Activated T-cell treated with anti-CD3 and anti-CD28 coated beads, Interleukin-2, amount 50 U/mL, for 72 hours (primary cell): ENCODE measurements around the gene NACAD. TPM values are rescaled to one million over a fixed set of nuclear protein-coding genes. Genes with fewer than 3 reads are reported as not detected.

Experiments
- ATAC-seq, 2 donors: fragments of 150-1000 bp; cut with Tn5 transposase; replicated peaks in 1 of 2; 2 replicates each; pipeline ENCODE4 v1.10.0; 2021; ENCODE audit warnings: moderate library complexity in 2 of 2, mild to moderate bottlenecking in 1 of 2
- DNase-seq, 2 donors: peaks; one replicate each; pipeline ENCODE4 v3.0.0; 2021 to 2022; ENCODE audit warnings: mixed read lengths in 1 of 2
- H3K27ac Mint-ChIP-seq: one replicate; pipeline ENCODE4 v1.8.0; 2022; ENCODE audit warnings: mild to moderate bottlenecking, moderate library complexity, mixed read lengths
- H3K27me3 Mint-ChIP-seq: one replicate; pipeline ENCODE4 v1.8.0; 2022; ENCODE audit warnings: low read depth, mixed read lengths
- H3K36me3 Mint-ChIP-seq, 2 donors: one replicate each; pipeline ENCODE4 v1.8.0; 2022; ENCODE audit warnings: mixed read lengths in 2 of 2, mild to moderate bottlenecking in 1 of 2; ENCODE audit not compliant: insufficient read depth in 2 of 2
- H3K4me1 Mint-ChIP-seq: one replicate; pipeline ENCODE4 v1.8.0; 2022; ENCODE audit warnings: low read depth, mixed read lengths
- H3K4me3 Mint-ChIP-seq, 2 donors: one replicate each; pipeline ENCODE4 v1.8.0; 2022; ENCODE audit warnings: mild to moderate bottlenecking in 2 of 2, mixed read lengths in 2 of 2, moderate library complexity in 2 of 2
- H3K9me3 Mint-ChIP-seq, 2 donors: one replicate each; pipeline ENCODE4 v1.8.0; 2022; ENCODE audit warnings: mixed read lengths in 2 of 2
- total RNA-seq, 2 donors: library from RNA; stranded (reverse); gene quantifications; one replicate each; pipeline ENCODE4 v1.2.3, GENCODE V29; 2022

NACAD gene, protein sequence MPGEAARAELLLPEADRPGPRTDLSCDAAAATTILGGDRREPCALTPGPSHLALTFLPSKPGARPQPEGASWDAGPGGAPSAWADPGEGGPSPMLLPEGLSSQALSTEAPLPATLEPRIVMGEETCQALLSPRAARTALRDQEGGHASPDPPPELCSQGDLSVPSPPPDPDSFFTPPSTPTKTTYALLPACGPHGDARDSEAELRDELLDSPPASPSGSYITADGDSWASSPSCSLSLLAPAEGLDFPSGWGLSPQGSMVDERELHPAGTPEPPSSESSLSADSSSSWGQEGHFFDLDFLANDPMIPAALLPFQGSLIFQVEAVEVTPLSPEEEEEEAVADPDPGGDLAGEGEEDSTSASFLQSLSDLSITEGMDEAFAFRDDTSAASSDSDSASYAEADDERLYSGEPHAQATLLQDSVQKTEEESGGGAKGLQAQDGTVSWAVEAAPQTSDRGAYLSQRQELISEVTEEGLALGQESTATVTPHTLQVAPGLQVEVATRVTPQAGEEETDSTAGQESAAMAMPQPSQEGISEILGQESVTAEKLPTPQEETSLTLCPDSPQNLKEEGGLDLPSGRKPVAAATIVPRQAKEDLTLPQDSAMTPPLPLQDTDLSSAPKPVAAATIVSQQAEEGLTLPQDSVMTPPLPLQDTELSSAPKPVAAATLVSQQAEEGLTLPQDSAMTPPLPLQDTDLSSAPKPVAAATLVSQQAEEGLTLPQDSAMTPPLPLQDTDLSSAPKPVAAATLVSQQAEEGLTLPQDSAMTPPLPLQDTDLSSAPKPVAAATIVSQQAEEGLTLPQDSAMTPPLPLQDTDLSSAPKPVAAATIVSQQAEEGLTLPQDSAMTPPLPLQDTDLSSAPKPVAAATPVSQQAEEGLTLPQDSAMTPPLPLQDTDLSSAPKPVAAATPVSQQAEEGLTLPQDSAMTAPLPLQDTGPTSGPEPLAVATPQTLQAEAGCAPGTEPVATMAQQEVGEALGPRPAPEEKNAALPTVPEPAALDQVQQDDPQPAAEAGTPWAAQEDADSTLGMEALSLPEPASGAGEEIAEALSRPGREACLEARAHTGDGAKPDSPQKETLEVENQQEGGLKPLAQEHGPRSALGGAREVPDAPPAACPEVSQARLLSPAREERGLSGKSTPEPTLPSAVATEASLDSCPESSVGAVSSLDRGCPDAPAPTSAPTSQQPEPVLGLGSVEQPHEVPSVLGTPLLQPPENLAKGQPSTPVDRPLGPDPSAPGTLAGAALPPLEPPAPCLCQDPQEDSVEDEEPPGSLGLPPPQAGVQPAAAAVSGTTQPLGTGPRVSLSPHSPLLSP (N-terminal part only)
- total RNA-seq: under 1 TPM; 0.36 to 0.76 TPM

DNA sequence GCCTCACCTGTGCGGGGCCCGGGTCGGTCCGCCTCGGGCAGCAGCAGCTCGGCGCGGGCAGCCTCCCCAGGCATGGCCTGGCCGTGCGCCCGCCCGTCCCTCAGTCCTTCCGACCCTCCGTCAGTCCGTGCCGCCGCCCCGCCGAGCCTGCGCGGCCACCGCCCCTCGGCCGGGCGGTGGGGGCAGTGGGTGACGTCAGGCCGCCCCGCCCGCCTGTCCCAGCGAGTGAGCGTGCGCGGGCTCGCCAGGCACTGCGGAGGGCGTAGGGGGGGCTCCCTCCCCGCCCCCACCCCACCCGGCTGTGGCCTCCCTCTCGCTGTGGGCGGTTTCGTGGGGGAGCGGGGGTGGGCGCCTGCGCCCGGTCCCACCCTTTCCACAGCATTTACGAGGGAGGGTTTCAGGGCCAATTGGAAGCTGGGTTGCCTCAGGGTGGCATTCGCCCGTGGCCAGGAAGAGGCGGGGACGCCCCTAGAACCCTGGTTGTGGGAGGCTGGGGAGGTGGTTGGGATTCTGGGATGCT lies at the start of gene NACAD:
TSS of gene NACAD (minus strand) at position 149 of the 520 bp plus-strand sequence. CDS start at position 74, 75 bp downstream.
- H3K9me3 Mint-ChIP-seq: no peaks in the 10 kb centered on the region
- H3K4me1 Mint-ChIP-seq: no peaks in the 10 kb centered on the region
- H3K36me3 Mint-ChIP-seq: no peaks in the 10 kb centered on the region
- H3K27me3 Mint-ChIP-seq: no peaks in the 10 kb centered on the region
- H3K27ac Mint-ChIP-seq: peak within 1 kb of the TSS; percentile 15
- DNase-seq (peak in 1 of 2 donors; percentile 44), ATAC-seq (peak; percentile 52 to 72)
- H3K4me3 Mint-ChIP-seq: peak within 1 kb of the TSS; percentile 70 to 72

DNA sequence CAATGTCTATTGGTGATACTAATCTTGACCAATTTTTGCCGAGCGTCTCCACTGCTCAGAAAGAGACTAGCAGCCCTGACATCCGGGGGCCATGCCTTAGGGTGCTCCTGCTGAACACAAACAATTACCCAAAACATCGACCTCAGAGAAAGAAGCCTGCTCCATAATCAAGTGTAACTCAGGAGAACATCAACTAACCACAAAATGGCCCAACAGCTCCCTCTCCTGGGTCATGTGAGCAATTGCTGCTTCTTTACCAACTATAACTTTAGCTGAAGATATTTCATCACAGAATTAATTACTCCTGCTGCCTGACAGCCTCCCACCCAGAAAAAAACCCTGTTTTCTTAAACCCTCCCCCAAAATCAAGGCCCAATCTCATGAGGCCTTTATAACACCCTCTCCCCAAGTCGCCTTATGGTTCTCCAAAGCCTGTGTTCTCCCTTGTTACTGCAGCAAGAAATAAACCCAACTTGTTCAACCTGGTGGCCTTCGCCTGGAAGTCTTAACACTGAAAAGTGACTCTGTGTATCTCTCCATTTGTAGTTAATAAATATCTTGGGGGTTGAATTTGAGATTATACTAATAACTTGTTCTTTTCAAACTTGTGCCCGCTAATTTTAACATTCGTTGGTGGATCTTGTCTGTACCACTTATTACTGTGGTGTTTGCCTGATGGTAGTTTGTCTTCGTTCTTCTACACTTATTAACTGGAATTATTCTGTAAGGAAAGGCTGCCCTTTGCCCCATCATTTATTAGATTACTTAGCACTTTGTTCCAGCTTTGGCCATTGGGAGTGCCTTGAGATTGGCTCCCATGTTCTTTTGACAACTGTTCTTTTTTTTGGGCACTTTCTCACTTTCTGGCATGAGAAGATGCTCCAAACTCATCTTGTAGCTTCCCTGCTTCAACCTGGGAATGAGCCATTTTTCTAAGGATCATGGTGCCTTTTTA lies 47.6 kb upstream of the NACAD start:
- no peaks in the 10 kb centered on the region for H3K9me3 Mint-ChIP-seq
- peaks cover 17% of the 10 kb centered on the region for H3K4me1 Mint-ChIP-seq
- no peaks in the 10 kb centered on the region for H3K27me3 Mint-ChIP-seq
- H3K36me3 Mint-ChIP-seq: no peaks in the 10 kb centered on the region
- ATAC-seq (peak; percentile 80 to 82), DNase-seq (peak; percentile 61 to 73)
- peak overlapping the region in 1 of 2 donors; percentile 52 for H3K4me3 Mint-ChIP-seq
- H3K27ac Mint-ChIP-seq: no peak overlapping the region

DNA sequence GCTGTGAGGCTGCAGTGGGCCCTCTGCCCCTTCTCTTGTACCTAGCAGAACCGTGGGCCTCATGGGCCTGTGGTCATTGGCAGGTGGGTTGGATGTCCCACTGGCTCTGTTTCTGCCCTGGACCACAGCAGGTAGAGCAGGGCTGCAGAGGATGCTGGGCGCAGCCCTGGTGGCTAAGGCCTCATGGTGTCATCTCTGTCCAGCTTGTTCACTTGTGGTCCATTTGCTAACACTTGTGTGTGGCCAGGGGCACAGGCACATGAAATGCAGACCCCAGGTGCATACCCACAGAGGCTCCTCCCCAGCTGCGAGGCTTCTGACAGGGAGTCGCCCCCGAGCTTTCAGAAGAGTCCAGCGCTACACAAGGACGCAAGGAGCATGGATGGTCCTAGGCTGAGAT lies 45.1 kb upstream of the NACAD start:
- H3K4me1 Mint-ChIP-seq: peaks cover 11% of the 10 kb centered on the region
- H3K27ac Mint-ChIP-seq: no peak overlapping the region
- H3K4me3 Mint-ChIP-seq: no peak overlapping the region

DNA sequence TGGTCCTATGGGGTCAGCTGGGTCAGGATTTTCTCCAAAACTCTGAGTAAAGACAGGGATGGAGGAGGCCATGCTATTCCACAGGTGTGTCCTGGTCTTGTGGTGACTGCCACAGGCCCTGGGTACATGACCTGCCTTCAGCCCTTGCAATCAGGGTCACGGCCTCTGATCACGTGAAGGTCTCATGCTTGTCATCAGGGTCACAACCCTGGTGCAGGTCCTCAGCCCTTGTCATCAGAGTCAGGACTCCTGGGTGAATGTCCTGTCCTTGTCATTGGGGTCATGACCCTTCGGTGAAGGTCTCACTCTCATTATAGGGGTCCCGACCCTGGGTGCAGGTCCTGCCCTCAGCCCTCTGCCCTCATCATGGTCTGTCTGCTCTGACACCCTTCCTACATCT lies 44.6 kb upstream of the NACAD start:
- Mint-ChIP-seq H3K27ac (no peak overlapping the region), H3K4me3 (no peak overlapping the region), H3K4me1 (peaks cover 11% of the 10 kb centered on the region), H3K27me3 (no peaks in the 10 kb centered on the region), H3K9me3 (no peaks in the 10 kb centered on the region), H3K36me3 (no peaks in the 10 kb centered on the region)
- no peak for DNase-seq
- no peak for ATAC-seq

More for the DNA sequence above, 45.1 kb upstream of the NACAD start:
- Mint-ChIP-seq H3K9me3 (no peaks in the 10 kb centered on the region), H3K27me3 (no peaks in the 10 kb centered on the region), H3K36me3 (no peaks in the 10 kb centered on the region)
- no peak for ATAC-seq
- no peak for DNase-seq

DNA sequence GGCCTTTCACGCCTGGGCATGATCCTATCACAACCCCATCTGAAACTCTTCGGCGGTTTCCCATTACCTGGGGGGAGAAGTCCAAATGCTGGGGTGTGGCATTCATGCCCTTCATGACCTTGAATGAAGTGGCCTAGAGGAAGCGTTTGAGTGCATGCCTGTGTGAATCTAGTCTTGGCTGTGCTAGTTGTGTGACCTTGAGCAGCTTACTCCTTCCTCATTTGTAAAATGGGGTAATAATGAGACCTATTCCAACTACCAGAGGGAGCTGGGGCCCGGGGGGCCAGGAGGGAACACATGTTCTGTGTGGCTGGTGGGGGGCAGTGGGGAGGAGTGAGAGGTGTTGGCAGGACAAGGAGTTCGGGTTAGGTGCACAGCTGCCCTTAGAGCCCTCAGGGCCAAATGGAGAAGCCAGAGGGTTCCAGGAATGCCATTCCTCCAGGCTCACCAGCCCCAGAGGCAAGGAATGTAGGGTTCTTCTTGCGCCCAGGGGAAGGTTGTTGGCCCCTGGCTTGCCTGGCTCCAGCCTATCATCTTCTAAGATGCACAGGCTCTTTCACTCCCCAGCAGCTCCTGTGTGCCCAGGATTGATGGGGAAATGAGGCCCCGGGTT lies 44.0 kb upstream of the NACAD start:
- Mint-ChIP-seq H3K4me1 (peaks cover 11% of the 10 kb centered on the region), H3K9me3 (no peaks in the 10 kb centered on the region), H3K27me3 (no peaks in the 10 kb centered on the region), H3K4me3 (no peak overlapping the region), H3K27ac (no peak overlapping the region), H3K36me3 (no peaks in the 10 kb centered on the region)
- ATAC-seq (no peak), DNase-seq (no peak)

DNA sequence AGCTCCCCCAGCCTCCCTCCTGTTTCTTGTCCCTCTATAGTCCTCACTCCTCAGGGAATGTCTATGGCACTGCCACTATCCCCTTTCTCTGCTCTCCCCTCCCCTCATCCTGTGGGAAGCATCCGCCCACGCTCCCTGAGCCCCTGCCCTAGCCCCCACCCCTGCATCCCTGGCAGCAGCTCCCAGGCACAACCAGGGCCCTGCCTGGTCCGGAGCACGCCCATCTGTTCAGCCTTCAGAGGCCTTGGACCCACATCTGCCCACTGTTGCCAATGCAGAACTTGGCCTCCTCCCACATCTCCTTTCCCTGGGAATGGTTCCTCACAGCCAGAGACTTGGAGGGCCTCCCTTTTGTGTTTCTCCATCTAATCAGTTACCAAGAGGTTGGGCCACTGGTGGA lies 43.1 kb upstream of the NACAD start:
- Mint-ChIP-seq H3K9me3 (no peaks in the 10 kb centered on the region), H3K4me3 (no peak overlapping the region), H3K27me3 (no peaks in the 10 kb centered on the region), H3K36me3 (no peaks in the 10 kb centered on the region), H3K4me1 (peaks cover 11% of the 10 kb centered on the region), H3K27ac (no peak overlapping the region)
- no peak for DNase-seq
- ATAC-seq: no peak

DNA sequence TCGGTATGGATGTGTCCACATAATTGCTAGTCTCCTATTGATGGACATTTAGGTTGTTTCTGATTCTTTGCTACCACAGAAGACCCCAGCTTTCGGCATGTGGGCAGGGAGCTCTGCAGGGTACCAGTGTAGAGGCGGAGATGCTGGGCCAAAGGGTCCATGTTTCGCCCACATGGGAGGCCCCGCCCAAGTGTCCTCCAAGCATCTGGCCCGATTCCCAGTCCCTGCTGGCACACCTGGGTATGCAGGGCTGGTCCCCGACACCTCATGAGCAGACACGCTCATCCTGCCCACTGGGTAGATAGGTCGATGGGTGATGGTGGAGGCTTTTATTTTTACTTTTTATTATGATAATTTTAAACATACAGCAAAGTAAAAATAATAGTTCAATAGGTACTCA lies 42.1 kb upstream of the NACAD start:
- Mint-ChIP-seq H3K36me3 (no peaks in the 10 kb centered on the region), H3K4me3 (no peak overlapping the region), H3K4me1 (peaks cover 5% of the 10 kb centered on the region), H3K27me3 (no peaks in the 10 kb centered on the region), H3K27ac (no peak overlapping the region), H3K9me3 (no peaks in the 10 kb centered on the region)
- ATAC-seq: no peak
- DNase-seq: no peak

DNA sequence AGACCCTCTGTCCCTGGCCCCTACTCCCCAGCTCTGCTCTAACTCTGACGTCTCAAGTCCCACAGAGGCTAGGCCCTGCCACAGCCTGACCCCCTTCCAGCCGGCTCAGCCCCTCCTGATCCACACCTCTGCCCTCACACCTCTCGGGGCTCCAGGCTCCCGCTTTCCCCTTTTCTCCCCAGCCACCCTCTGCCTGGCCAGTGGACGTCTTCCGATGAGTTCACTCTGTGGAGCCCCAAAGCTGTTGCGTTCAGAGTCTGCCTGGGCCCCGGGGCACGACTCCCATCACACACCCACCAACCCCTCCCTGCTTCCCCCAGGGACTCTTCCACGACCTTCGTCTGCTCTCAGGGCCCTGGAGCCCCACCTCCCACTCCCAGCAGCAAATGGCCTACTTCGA lies 41.1 kb upstream of the NACAD start:
- Mint-ChIP-seq H3K27me3 (no peaks in the 10 kb centered on the region), H3K4me1 (no peaks in the 10 kb centered on the region), H3K36me3 (no peaks in the 10 kb centered on the region), H3K4me3 (no peak overlapping the region), H3K27ac (no peak overlapping the region), H3K9me3 (no peaks in the 10 kb centered on the region)
- ATAC-seq (no peak), DNase-seq (no peak)

DNA sequence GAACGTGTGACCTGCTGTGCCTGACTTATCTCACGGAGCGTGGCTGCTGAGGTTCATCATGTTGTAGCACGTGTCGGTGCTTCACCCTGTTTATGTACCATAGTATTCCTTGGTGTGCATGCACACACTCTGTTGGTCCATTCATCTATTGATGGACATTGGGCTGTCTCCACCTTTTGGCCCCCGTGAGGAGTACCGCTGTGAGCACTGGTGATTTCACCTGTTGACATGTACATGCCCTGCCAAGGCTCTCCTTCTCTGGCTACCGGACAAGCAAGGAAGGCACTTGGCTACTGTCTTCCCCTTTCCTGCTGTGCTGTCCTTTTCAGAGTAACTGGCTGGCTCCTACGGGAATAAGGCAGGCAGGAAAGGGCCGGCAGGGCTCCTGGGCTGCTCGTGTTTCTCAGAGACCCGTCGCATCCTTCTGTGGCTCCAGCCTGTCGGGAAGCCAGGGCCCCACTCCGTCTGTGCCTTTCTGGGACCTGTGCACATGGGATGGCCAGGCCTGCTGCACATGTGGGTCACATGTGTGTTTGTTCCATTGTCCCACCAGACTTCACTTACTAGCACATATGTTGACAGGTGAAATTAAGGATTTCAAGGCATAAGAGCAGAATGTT lies 40.5 kb upstream of the NACAD start:
- Mint-ChIP-seq H3K9me3 (no peaks in the 10 kb centered on the region), H3K27ac (no peak overlapping the region), H3K4me3 (no peak overlapping the region), H3K27me3 (no peaks in the 10 kb centered on the region), H3K36me3 (no peaks in the 10 kb centered on the region), H3K4me1 (no peaks in the 10 kb centered on the region)
- ATAC-seq: no peak
- DNase-seq: no peak

DNA sequence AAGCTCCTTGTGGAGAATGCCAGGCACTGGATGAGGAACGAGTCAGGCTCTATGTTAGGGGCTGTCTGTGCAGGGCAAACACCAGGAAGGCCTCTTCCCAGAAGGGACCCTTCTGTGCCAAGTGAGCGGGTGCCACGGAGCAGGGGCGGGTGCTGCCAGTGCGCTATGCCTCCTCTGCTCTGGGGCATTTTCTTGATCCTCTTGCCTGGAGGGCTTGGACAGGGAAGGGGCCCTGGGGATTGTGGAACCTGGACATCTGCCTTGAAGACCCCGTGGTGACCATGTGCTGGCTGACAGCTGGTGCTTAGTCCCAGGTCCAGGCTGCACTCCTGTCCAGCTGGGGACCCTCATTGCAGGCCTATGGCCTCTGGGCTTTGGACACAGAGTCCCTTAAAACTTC lies 38.2 kb upstream of the NACAD start:
- Mint-ChIP-seq H3K4me3 (no peak overlapping the region), H3K9me3 (no peaks in the 10 kb centered on the region), H3K27ac (no peak overlapping the region), H3K4me1 (no peaks in the 10 kb centered on the region), H3K36me3 (no peaks in the 10 kb centered on the region), H3K27me3 (no peaks in the 10 kb centered on the region)
- ATAC-seq (no peak), DNase-seq (no peak)

DNA sequence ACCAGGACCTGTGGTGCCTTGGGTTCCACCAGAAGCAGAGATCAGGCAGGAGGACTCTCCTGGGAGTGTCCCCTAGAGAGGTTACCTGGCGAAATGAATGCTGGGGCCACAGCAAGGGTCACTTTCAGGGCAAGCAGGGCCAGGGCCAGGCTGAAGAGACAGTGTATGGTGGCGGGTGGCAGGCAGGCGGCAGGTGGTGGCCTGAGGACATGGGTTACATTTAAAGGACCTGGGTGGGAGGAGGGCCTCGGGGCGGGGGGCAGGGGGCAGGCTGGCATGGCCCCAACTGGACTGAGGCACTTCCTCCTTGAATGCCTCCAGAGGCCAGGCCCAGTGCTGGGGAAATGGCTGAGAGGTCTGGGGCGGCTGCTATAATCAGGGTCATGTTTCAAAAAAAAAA lies 37.4 kb upstream of the NACAD start:
- Mint-ChIP-seq H3K4me1 (no peaks in the 10 kb centered on the region), H3K4me3 (no peak overlapping the region), H3K27ac (no peak overlapping the region), H3K9me3 (no peaks in the 10 kb centered on the region), H3K27me3 (no peaks in the 10 kb centered on the region), H3K36me3 (no peaks in the 10 kb centered on the region)
- DNase-seq (no peak), ATAC-seq (no peak)
